GM10847 (cell line): Measurements from ENCODE around the gene PIMREG.

Experiments used
- POLR2A ChIP-seq: IDR thresholded peaks from 2 replicates; pipeline ENCODE4 v1.6.1; 2011; ENCODE audit not compliant: insufficient read length; ENCODE audit errors: extremely low read depth

Gene PIMREG

GRCh38 chr17:6464446-6465041, 20.3 kb downstream of the PIMREG start:
- TF ChIP-seq POLR2A: no peak

- no peak for TF ChIP-seq POLR2A
Measured at GRCh38 chr17:6465206-6466003, 21.1 kb downstream of the PIMREG start.

- no peak for TF ChIP-seq POLR2A
Measured at GRCh38 chr17:6467567-6467966, 23.3 kb downstream of the PIMREG start.

GRCh38 chr17:6468051-6468790, 24.0 kb downstream of the PIMREG start:
- TF ChIP-seq POLR2A: no peak

- no peak for TF ChIP-seq POLR2A
Measured at GRCh38 chr17:6470146-6470718, 26.0 kb downstream of the PIMREG start.

- TF ChIP-seq POLR2A: no peak
Measured at GRCh38 chr17:6470751-6471521, 26.7 kb downstream of the PIMREG start.

- no peak for TF ChIP-seq POLR2A
Measured at GRCh38 chr17:6471531-6472465, 27.5 kb downstream of the PIMREG start.

- no peak for TF ChIP-seq POLR2A
Measured at GRCh38 chr17:6472517-6472916, 28.3 kb downstream of the PIMREG start.

- no peak for TF ChIP-seq POLR2A
Measured at GRCh38 chr17:6473128-6473767, 29.0 kb downstream of the PIMREG start.

- TF ChIP-seq POLR2A: no peak
Measured at GRCh38 chr17:6474376-6474775, 30.1 kb downstream of the PIMREG start.

GRCh38 chr17:6474906-6475305, 30.7 kb downstream of the PIMREG start:
- no peak for TF ChIP-seq POLR2A

- no peak for TF ChIP-seq POLR2A
Measured at GRCh38 chr17:6475411-6475810, 31.2 kb downstream of the PIMREG start.

GRCh38 chr17:6476076-6476809, 32.0 kb downstream of the PIMREG start:
- TF ChIP-seq POLR2A: no peak
